ENCODE measurements around the gene GNAL. TPM values are rescaled to one million over a fixed set of nuclear protein-coding genes. Genes with fewer than 3 reads are reported as not detected.
"Not testable (repeated sequence)": the region's sequence is repeated elsewhere in the genome, so short reads cannot be mapped to it uniquely, and the experiment has no call there.

The GNAL gene
- total RNA-seq, 2 donors from 2014 or later = 0.20 to 0.53 TPM

GRCh38 chr18:11883153-11883552 is 194.1 kb downstream of the GNAL start:
- no peaks in the 10 kb centered on the region for H3K9me3 Mint-ChIP-seq
- ATAC-seq (no peak), DNase-seq (ENCODE audit: low spot score in 2 of 2) (no peak)
- no peak overlapping the region for H3K27ac Mint-ChIP-seq
- H3K36me3 Mint-ChIP-seq = peaks cover 0 to 4% of the 10 kb centered on the region in 2 donors

DNA sequence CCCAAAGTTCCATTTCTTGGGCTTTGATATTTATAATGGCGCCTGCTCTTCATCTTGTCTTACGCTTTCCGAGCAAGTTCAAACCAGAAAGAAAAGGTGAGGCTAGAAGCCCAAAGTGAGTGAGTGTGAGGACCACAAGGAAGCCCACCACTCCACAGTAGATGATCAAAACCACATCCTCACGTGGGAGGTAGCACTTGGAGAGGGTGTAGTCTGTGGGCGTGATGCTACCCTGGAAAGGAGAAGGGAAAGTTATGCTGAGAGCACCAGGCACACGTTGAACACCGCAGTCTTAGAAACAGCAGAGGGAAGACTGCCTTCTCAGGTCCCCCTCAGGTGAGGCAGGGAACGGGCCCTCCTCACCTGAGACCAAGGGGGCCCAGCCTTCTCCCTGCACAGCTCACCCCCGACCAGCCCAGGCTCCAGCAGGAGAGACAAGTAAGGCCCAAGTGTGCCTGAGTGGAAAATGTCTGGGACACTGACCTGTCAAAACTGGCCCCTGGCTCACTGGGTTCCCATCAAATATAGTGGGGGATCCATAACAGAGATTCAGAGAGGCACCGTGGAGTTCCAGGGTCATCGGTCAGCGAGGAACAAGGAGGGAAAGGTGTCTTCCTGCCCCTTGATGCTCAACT is 195.4 kb downstream of the GNAL start:
- Mint-ChIP-seq H3K9me3 (no peaks in the 10 kb centered on the region), H3K36me3 (peaks cover 0 to 4% of the 10 kb centered on the region in 2 donors), H3K27ac (peak overlapping the region in 1 of 2 donors; percentile 44)
- no peak for DNase-seq (ENCODE audit: low spot score in 2 of 2)
- ATAC-seq = no peak

- H3K36me3 Mint-ChIP-seq = peaks cover 0 to 4% of the 10 kb centered on the region in 2 donors
- DNase-seq (ENCODE audit: low spot score in 2 of 2) (no peak), ATAC-seq (no peak)
- no peaks in the 10 kb centered on the region for H3K9me3 Mint-ChIP-seq
- no peak overlapping the region for H3K27ac Mint-ChIP-seq
Measured at GRCh38 chr18:11885278-11885947, 196.3 kb downstream of the GNAL start.

GRCh38 chr18:11886577-11887110 is 197.6 kb downstream of the GNAL start:
- Mint-ChIP-seq H3K27ac (peak overlapping the region in 1 of 2 donors; percentile 50), H3K9me3 (no peaks in the 10 kb centered on the region), H3K36me3 (peaks cover 0 to 4% of the 10 kb centered on the region in 2 donors)
- DNase-seq (ENCODE audit: low spot score in 2 of 2) (no peak), ATAC-seq (no peak)

DNA sequence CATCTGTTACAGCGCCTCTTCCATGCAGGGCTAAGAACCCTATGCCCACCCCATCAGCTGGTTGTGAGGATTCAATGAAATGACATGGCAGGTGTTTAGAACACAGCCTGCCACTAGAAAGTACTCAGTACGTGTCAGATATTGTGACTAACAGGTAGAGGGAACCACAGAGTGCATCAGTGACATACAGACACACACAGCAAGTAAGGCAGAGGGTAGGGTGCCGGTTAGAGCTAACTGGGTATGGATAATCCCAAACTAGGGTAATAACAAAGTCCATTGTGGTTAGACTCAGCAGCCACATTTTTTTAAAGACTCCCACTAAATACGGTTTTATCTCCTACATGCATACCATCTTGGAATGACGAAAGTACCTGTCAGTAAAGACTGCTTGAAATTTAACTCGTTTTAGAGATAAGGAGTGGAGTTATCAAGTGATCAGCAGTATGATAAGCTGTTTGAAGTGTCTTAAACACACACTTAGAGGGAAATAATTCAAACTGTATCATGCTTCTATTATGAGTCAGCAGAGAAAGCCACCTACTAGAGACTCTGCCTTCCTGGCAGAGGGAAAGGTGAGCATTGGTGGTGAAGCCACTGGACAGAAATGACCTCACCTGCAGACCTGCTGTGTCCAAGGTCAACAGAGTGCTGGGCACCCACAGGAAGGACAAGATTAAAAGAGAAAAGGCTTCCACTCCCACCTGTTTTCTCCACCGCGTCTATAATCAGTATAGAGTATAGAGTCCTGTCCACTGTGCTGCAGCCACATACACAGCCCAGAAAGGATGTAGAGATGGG is 198.5 kb downstream of the GNAL start:
- DNase-seq (ENCODE audit: low spot score in 2 of 2) = no peak
- peak; percentile 55 to 71 for ATAC-seq
- Mint-ChIP-seq H3K36me3 (peaks cover 0 to 4% of the 10 kb centered on the region in 2 donors), H3K27ac (peak overlapping the region in 1 of 2 donors; percentile 80), H3K9me3 (no peaks in the 10 kb centered on the region)

- Mint-ChIP-seq H3K9me3 (no peaks in the 10 kb centered on the region), H3K27ac (no peak overlapping the region), H3K36me3 (peaks cover 0 to 4% of the 10 kb centered on the region in 2 donors)
- DNase-seq (ENCODE audit: low spot score in 2 of 2) = no peak
- ATAC-seq = no peak
Measured at GRCh38 chr18:11888726-11889125, 199.7 kb downstream of the GNAL start.

DNA sequence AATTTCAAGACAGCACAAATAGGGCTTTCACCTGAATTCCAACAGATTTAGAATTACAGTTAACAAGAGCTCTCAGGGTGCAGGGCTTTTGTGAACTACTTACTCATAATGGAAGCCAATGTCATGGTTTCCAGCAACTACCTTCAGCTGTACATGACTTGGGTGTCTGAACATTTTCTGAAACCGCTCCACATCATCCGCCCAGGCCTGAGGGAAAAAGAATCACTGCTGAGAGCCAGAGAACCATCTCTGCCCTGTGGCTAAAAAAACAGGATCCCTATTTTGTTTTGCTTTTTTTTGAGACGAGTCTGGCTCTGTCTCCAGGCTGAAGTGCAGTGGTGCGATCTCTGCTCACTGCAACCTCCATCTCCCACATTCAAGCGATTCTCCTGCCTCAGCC is 200.2 kb downstream of the GNAL start:
- DNase-seq (ENCODE audit: low spot score in 2 of 2) (no peak), ATAC-seq (no peak)
- Mint-ChIP-seq H3K9me3 (no peaks in the 10 kb centered on the region), H3K36me3 (peaks cover 0 to 3% of the 10 kb centered on the region in 2 donors), H3K27ac (no peak overlapping the region)

DNA sequence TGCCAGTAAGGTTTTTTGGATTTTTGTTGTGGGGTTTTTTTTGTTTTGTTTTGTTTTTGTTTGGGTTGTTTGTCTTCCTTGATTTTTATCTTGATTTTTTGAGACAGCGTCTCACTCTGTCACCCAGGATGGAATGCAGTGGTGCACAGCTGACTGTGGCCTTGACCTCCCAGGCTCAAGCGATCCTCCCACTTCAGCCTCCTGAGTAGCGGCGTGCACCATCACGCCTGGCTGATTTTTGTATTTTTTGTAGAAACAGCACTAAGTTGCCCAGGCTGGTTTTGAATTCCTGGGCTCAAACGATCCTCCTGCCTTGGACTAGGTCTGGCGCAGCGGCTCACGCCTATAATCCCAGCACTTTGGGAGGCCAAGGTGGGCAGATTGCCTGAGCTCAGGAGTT is 202.7 kb downstream of the GNAL start:
- H3K36me3 Mint-ChIP-seq = no peaks in the 10 kb centered on the region
- no peak overlapping the region for H3K27ac Mint-ChIP-seq
- DNase-seq (ENCODE audit: low spot score in 2 of 2) (no peak), ATAC-seq (no peak)
- H3K9me3 Mint-ChIP-seq = no peaks in the 10 kb centered on the region

DNA sequence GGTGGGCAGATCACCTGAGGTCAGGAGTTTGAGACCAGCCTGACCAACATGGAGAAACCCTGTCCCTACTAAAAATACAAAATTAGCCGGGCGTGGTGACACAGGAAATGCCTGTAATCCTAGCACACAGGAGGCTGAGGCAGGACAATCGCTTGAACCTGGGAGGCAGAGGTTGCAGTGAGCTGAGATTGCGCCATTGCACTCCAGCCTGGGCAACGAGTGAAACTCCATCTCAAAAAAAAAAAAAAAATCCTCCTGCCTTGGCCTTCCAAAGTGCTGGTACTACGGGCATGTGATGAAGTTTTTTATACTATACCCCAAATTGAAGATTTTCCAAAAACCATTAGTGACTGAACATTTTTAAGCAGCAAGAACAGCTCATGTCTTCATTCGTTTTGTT is 203.4 kb downstream of the GNAL start:
- H3K36me3 Mint-ChIP-seq = not testable (repeated sequence)

GRCh38 chr18:11897781-11898180 is 208.7 kb downstream of the GNAL start:
- H3K27ac Mint-ChIP-seq = no peak overlapping the region
- no peak for DNase-seq (ENCODE audit: low spot score in 2 of 2)
- no peak for ATAC-seq
- H3K9me3 Mint-ChIP-seq = no peaks in the 10 kb centered on the region
- H3K36me3 Mint-ChIP-seq = peaks cover 5 to 9% of the 10 kb centered on the region in 2 donors

More for the DNA sequence above, 203.4 kb downstream of the GNAL start:
- not testable (repeated sequence) for H3K9me3 Mint-ChIP-seq; H3K27ac Mint-ChIP-seq; DNase-seq (ENCODE audit: low spot score in 2 of 2); ATAC-seq

DNA sequence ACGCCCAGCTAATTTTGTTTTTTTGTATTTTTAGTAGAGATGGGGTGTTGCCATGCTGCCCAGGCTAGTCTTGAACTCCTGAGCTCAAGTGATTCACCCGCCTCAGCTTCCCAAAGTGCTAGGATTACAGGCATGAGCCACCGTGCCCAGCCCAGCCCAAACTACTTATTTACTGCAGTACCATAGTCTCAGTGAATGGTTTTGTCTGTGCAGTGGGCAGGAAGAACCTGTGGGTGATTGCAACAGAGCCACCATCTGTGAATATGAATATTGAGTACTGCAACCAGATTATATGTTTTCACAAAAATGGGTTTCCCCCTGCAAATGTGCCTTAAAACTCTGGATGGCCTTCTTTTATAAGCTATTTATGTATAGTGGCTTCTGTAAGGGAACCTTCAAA is 210.0 kb downstream of the GNAL start:
- H3K27ac Mint-ChIP-seq = no peak overlapping the region
- H3K36me3 Mint-ChIP-seq = peaks cover 5 to 9% of the 10 kb centered on the region in 2 donors
- H3K9me3 Mint-ChIP-seq = no peaks in the 10 kb centered on the region
- ATAC-seq = no peak
- no peak for DNase-seq (ENCODE audit: low spot score in 2 of 2)

- Mint-ChIP-seq H3K27ac (no peak overlapping the region), H3K36me3 (peaks cover 5 to 10% of the 10 kb centered on the region in 2 donors), H3K9me3 (no peaks in the 10 kb centered on the region)
- ATAC-seq (no peak), DNase-seq (ENCODE audit: low spot score in 2 of 2) (no peak)
Measured at GRCh38 chr18:11901826-11902438, 212.9 kb downstream of the GNAL start.

DNA sequence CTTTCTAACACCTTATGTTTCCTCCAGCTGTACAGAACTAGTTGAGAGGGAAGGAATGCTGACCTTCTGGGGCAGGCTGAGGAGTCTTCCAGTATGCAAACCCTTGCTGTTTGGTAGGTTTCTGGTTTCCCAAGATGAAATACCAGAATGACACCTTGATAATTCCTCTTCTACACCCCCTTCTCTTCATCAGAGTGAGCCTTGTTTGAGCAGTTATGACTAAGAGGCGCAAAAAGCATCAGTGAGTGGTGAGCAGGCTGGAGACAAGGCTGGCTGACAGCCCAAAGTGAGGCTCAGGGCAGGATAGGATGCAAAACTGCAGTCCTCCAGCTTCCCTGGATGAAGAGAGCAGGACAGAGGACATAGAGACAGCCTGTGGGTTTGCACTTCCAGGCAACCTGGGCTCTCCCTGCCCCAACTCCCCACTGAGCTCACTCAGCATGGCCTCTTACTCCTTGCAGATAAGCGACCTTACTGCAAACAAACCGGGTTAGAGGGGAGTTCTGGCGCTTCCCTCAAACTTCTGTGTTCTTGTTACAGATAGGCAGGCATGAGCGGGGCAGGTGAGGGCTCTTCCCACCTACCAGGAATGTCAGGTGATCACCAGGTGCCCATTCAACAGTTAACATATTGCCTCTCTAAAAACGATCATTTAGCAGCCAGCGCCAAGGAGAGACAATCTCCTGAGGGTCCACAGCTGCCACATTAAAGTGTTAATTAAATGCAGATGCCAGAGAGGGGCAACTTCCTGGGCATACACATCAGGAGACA is 213.6 kb downstream of the GNAL start:
- ATAC-seq = peak in 1 of 2 donors; percentile 50
- no peak overlapping the region for H3K27ac Mint-ChIP-seq
- H3K36me3 Mint-ChIP-seq = peaks cover 5 to 6% of the 10 kb centered on the region in 2 donors
- DNase-seq (ENCODE audit: low spot score in 2 of 2) = no peak
- H3K9me3 Mint-ChIP-seq = no peaks in the 10 kb centered on the region

GRCh38 chr18:11905613-11906012 is 216.5 kb downstream of the GNAL start:
- Mint-ChIP-seq H3K9me3 (no peaks in the 10 kb centered on the region), H3K27ac (peak overlapping the region in 1 of 2 donors; percentile 74), H3K36me3 (peaks cover 4 to 10% of the 10 kb centered on the region in 2 donors)
- no peak for DNase-seq (ENCODE audit: low spot score in 2 of 2)
- ATAC-seq = no peak

GRCh38 chr18:11906176-11906575 is 217.1 kb downstream of the GNAL start:
- no peak for ATAC-seq
- no peak for DNase-seq (ENCODE audit: low spot score in 2 of 2)
- Mint-ChIP-seq H3K27ac (no peak overlapping the region), H3K9me3 (no peaks in the 10 kb centered on the region), H3K36me3 (peaks cover 4 to 10% of the 10 kb centered on the region in 2 donors)

Measured in activated naive CD4-positive, alpha-beta T cell treated with anti-CD3 and anti-CD28 coated beads, Interleukin-2, amount 50 U/mL, for 72 hours (primary cell).